ENCODE measurements around the gene KLF2.

- TF ChIP-seq ELK1 (IDR thresholded peaks at IDR 0.05; ENCODE audit: low read depth, low read length) (no peak), CTCF (IDR thresholded peaks at IDR 0.05 in 2 of 3, conservative IDR thresholded peaks at IDR 0.05 in 1 of 3; ENCODE audit: control insufficient read depth in 2 of 3, extremely low read depth in 1 of 3, insufficient read depth in 1 of 3, low read depth in 3 of 3, low read length in 3 of 3) (no peak), GATAD2B (conservative IDR thresholded peaks at IDR 0.05; ENCODE audit: low read depth) (no peak), EZH2 (IDR thresholded peaks at IDR 0.05; ENCODE audit: borderline replicate concordance, control insufficient read depth, low read depth, low read length) (no peak)
These were observed 35.3 kb downstream of the KLF2 start for GRCh38 chr19:16359964-16360363.
